PC-3 (cell line): ENCODE measurements around the gene KIF7. TPM values are rescaled to one million over a fixed set of nuclear protein-coding genes. Genes with fewer than 3 reads are reported as not detected.
A peak's percentile ranks its signal among the peaks of the same experiment; 100 is the strongest.

Source experiments
- ATAC-seq: fragments of 200-7000 bp; cut with Tn5 transposase; 2 replicates; pipeline ENCODE4 v1.9.1; 2020; ENCODE audit warnings: mild to moderate bottlenecking, moderate library complexity
- BruUV-seq: library from RNA; stranded (reverse); fragments of 400-500 nt; replicated peaks from 2 replicates; lab custom pipeline; 2021; lab: Mats Ljungman, UMichigan
- CTCF ChIA-PET: fragments of 300-600 bp; sonication (Branson Sonifier 250); formaldehyde crosslinking; loops from one replicate; lab custom pipeline; 2022; ENCODE audit warnings: antibody characterized with exemption; lab: Charles Lee
- POLR2A ChIA-PET: fragments of 300-600 bp; sonication (Branson Sonifier 250); formaldehyde crosslinking; loops from one replicate; lab custom pipeline; 2022; ENCODE audit warnings: antibody characterized with exemption; ENCODE audit not compliant: unreplicated experiment; lab: Charles Lee
- DNase-seq: peaks from one replicate; pipeline ENCODE4 v3.0.0-alpha.2; 2015
- H2AFZ ChIP-seq: fragments of 300-600 bp; sonication (generic); 2 replicates; pipeline ENCODE4 v1.6.0; 2016; ENCODE audit warnings: antibody characterized with exemption, low read length
- H3F3A ChIP-seq: fragments of 300-600 bp; sonication (generic); one replicate; pipeline ENCODE4 v1.6.0; 2017; ENCODE audit warnings: antibody characterized with exemption, low read length, control low read depth, mild to moderate bottlenecking; ENCODE audit not compliant: unreplicated experiment
- H3K27ac ChIP-seq: fragments of 300-600 bp; sonication (generic); 2 replicates; pipeline ENCODE4 v1.5.1; 2016; ENCODE audit warnings: mild to moderate bottlenecking, low read length
- H3K27me3 ChIP-seq: fragments of 300-600 bp; sonication (generic); 2 replicates; pipeline ENCODE4 v1.6.1; 2016; ENCODE audit warnings: low read length, mixed read lengths
- H3K36me3 ChIP-seq: fragments of 300-600 bp; sonication (generic); 2 replicates; pipeline ENCODE4 v1.6.1; 2016; ENCODE audit warnings: low read depth, mixed run types, low read length, mixed read lengths
- H3K4me1 ChIP-seq: fragments of 300-600 bp; sonication (generic); 2 replicates; pipeline ENCODE4 v1.5.1; 2016; ENCODE audit warnings: low read length; ENCODE audit not compliant: insufficient read depth
- H3K4me2 ChIP-seq: fragments of 300-600 bp; sonication (generic); 2 replicates; pipeline ENCODE4 v1.6.0; 2016; ENCODE audit warnings: low read length
- H3K4me3 ChIP-seq: fragments of 300-600 bp; sonication (generic); 2 replicates; pipeline ENCODE4 v1.5.1; 2016; ENCODE audit warnings: mild to moderate bottlenecking, low read length, mixed read lengths
- H3K79me2 ChIP-seq: fragments of 300-600 bp; sonication (generic); 2 replicates; pipeline ENCODE4 v1.6.1; 2017; ENCODE audit warnings: low read length, mixed read lengths
- H3K9ac ChIP-seq: fragments of 300-600 bp; sonication (generic); 2 replicates; pipeline ENCODE4 v1.6.0; 2016; ENCODE audit warnings: mild to moderate bottlenecking, low read length
- H3K9me2 ChIP-seq: fragments of 300-600 bp; sonication (generic); replicated peaks from 2 replicates; pipeline ENCODE4 v1.6.1; 2016; ENCODE audit warnings: mixed run types, low read length, mixed read lengths
- H3K9me3 ChIP-seq: fragments of 300-600 bp; sonication (generic); 2 replicates; pipeline ENCODE4 v1.6.1; 2016; ENCODE audit warnings: low read length, mixed read lengths
- H4K20me1 ChIP-seq: fragments of 300-600 bp; sonication (generic); 2 replicates; pipeline ENCODE4 v1.6.1; 2016; ENCODE audit warnings: low read length, mixed read lengths
- CTCF ChIP-seq: fragments of 300-600 bp; sonication (generic); conservative IDR thresholded peaks from 2 replicates; pipeline ENCODE4 v1.5.1; 2017; ENCODE audit warnings: antibody characterized with exemption, low read depth, mild to moderate bottlenecking, low read length
- EZH2 ChIP-seq: fragments of 300-600 bp; sonication (generic); IDR thresholded peaks from one replicate; pipeline ENCODE4 v1.6.1; 2017; ENCODE audit warnings: antibody characterized with exemption, mild to moderate bottlenecking, low read length; ENCODE audit not compliant: unreplicated experiment
- EZH2phosphoT487 ChIP-seq: fragments of 300-600 bp; sonication (generic); IDR thresholded peaks from 2 replicates; pipeline ENCODE4 v1.6.1; 2018; ENCODE audit warnings: mild to moderate bottlenecking, antibody characterized with exemption, low read length, borderline replicate concordance
- intact Hi-C: fragments of 100-400 bp; cut with micrococcal nuclease; formaldehyde crosslinking; loops from 2 replicates; pipeline ENCODE4 v1.9.0; 2023
- total RNA-seq: library from RNA; depleted of rRNA; stranded (reverse); fragments of >200 nt; gene quantifications from 2 replicates; pipeline ENCODE4 v1.2.3, GENCODE V29; 2014

KIF7 gene
- total RNA-seq, 1 experiment from 2014 or later, result 18.8 TPM

- H3K9ac ChIP-seq, result peak overlapping the region; percentile 72
- intact Hi-C loops, result loop anchor here (1.0 to 2.0 kb wide), 2 partner anchors 17 to 26 kb away; no protein-coding TSS in a partner anchor
- peak; percentile 93 for DNase-seq
- H3K4me1 ChIP-seq, result peaks cover 33% of the 10 kb centered on the region
- ChIA-PET CTCF (interaction anchor here (1.3 kb wide), 1 partner anchor 225 kb away, joined by 3 read pairs; no protein-coding TSS in a partner anchor), POLR2A (interaction anchor here (0.8 to 1.1 kb wide), 2 partner anchors 30 to 88 kb away, joined by 6 to 8 read pairs; partner anchors contain the start of gene TICRR)
- H3K27me3 ChIP-seq, result no peaks in the 10 kb centered on the region
- H3K4me3 ChIP-seq, result peak overlapping the region; percentile 44
- TF ChIP-seq EZH2phosphoT487, result no peak
- no peak for TF ChIP-seq CTCF
- no peaks in the 10 kb centered on the region for H4K20me1 ChIP-seq
- no peaks in the 10 kb centered on the region for H3K9me2 ChIP-seq
- peaks cover 3% of the 10 kb centered on the region for H3F3A ChIP-seq
- ATAC-seq, result peak; percentile 91
- peak overlapping the region; percentile 66 for H2AFZ ChIP-seq
- peak overlapping the region; percentile 81 for H3K4me2 ChIP-seq
- no peaks in the 10 kb centered on the region for H3K36me3 ChIP-seq
- H3K79me2 ChIP-seq, result no peaks in the 10 kb centered on the region
- BruUV-seq, result no TSS peak
- H3K27ac ChIP-seq, result peak overlapping the region; percentile 94
- no peaks in the 10 kb centered on the region for H3K9me3 ChIP-seq
Observed at GRCh38 chr15:89662893-89663626, 7.8 kb upstream of the KIF7 start.

GRCh38 chr15:89660556-89660955 lies 5.3 kb upstream of the KIF7 start:
- Histone ChIP-seq H3K79me2 (no peaks in the 10 kb centered on the region), H3K9me3 (no peaks in the 10 kb centered on the region), H4K20me1 (no peaks in the 10 kb centered on the region), H3K4me2 (no peak overlapping the region), H2AFZ (no peak overlapping the region), H3K27ac (no peak overlapping the region), H3K4me1 (peaks cover 37% of the 10 kb centered on the region), H3K4me3 (no peak overlapping the region), H3F3A (peaks cover 3% of the 10 kb centered on the region), H3K9me2 (no peaks in the 10 kb centered on the region), H3K9ac (no peak overlapping the region), H3K36me3 (no peaks in the 10 kb centered on the region), H3K27me3 (no peaks in the 10 kb centered on the region)
- ChIA-PET CTCF (no interaction called here), POLR2A (no interaction called here)
- no peak for TF ChIP-seq EZH2
- TF ChIP-seq CTCF, result no peak
- no peak for TF ChIP-seq EZH2phosphoT487
- no TSS peak for BruUV-seq
- intact Hi-C loops, result no loop called here
- DNase-seq (no peak), ATAC-seq (no peak)

- intact Hi-C loops, result loop anchor here (5.0 kb wide), 1 partner anchor 83 kb away; no protein-coding TSS in a partner anchor
- Histone ChIP-seq H3K9ac (no peak overlapping the region), H3K36me3 (no peaks in the 10 kb centered on the region), H3K79me2 (peaks cover 7% of the 10 kb centered on the region), H4K20me1 (no peaks in the 10 kb centered on the region), H3K27me3 (no peaks in the 10 kb centered on the region), H3K9me2 (no peaks in the 10 kb centered on the region), H3K27ac (no peak overlapping the region), H3K4me3 (no peak overlapping the region), H3K9me3 (no peaks in the 10 kb centered on the region), H3K4me1 (peaks cover 29% of the 10 kb centered on the region), H2AFZ (no peak overlapping the region), H3K4me2 (no peak overlapping the region), H3F3A (peaks cover 3% of the 10 kb centered on the region)
- BruUV-seq, result no TSS peak
- DNase-seq (no peak), ATAC-seq (no peak)
- POLR2A ChIA-PET, result no interaction called here
- TF ChIP-seq CTCF, result no peak
- TF ChIP-seq EZH2, result no peak
- TF ChIP-seq EZH2phosphoT487, result no peak
- CTCF ChIA-PET, result no interaction called here
Observed at GRCh38 chr15:89659295-89659694, 4.0 kb upstream of the KIF7 start.
